AG04450 (cell line): ENCODE results near the gene KIAA0825. TPM values are rescaled to one million over a fixed set of nuclear protein-coding genes. Genes with fewer than 3 reads are reported as not detected.

Experiments
- CTCF ChIA-PET: fragments of 300-600, 350-600 bp; formaldehyde crosslinking; extraction: SDS; loops from one replicate; lab custom pipeline; 2022; ENCODE audit warnings: antibody characterized with exemption, inconsistent platforms; lab: Charles Lee
- POLR2A ChIA-PET: fragments of 350-600 bp; formaldehyde crosslinking; extraction: SDS; loops from one replicate; lab custom pipeline; 2021; ENCODE audit warnings: antibody characterized with exemption, inconsistent platforms; lab: Yijun Ruan, JAX
- DNase-seq: peaks from one replicate; pipeline ENCODE4 v3.0.0-alpha.2; 2011; ENCODE audit warnings: low read depth, low spot score
- H3K27ac ChIP-seq: one replicate; pipeline ENCODE4 v1.5.1; 2012; ENCODE audit warnings: low read depth, low read length, control low read depth
- H3K27me3 ChIP-seq: one replicate; pipeline ENCODE4 v1.6.0; 2012; ENCODE audit warnings: low read length; ENCODE audit not compliant: control insufficient read depth, insufficient read depth
- H3K4me3 ChIP-seq: 2 replicates; pipeline ENCODE4 v1.5.1; 2011; ENCODE audit warnings: mild to moderate bottlenecking, low read depth, low read length, control low read depth
- H3K9me3 ChIP-seq: 2 replicates; pipeline ENCODE4 v1.5.1; 2012; ENCODE audit warnings: low read length; ENCODE audit not compliant: control insufficient read depth, insufficient read depth
- CTCF ChIP-seq: IDR thresholded peaks from 2 replicates; pipeline ENCODE4 v1.5.1; 2011; ENCODE audit warnings: low read depth, low read length, control low read depth, inconsistent platforms
- polyA plus RNA-seq: library from polyadenylated mRNA; depleted of rRNA; stranded (reverse); fragments of >200 nt; gene quantifications from 2 replicates; pipeline ENCODE4 v1.2.3, GENCODE V29; 2011

KIAA0825 gene
- polyA plus RNA-seq, 1 experiment: 2.1 TPM

DNA sequence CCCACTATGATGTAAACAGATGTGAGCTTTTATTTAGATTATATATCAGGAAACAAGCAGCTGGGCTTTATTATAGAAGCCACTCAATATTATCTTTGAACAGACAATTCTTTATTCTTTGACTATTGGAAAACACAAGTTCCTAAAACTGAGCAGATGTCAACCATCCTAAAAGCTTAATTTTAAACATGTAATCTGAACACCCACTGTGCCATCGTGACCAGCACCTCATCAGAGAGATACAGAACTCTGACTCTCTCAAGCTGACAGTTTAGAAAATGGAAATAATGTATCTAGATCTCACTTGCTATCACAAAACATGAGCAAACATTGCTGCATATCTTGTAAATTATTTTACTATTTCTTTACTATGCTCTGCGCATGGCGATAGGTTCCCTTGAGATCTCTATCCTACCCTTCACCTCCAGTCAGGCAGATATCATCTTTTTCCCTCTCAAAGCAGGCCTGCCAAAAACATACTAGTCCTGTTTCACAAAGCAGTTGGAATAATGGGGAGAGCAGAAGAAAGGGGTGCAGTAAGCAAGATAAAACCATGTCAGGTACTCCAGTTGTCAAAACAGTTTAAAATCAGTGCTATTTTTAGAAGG lies 151.0 kb downstream of the KIAA0825 start:
- no peak for TF ChIP-seq CTCF
- H3K9me3 ChIP-seq: no peaks in the 10 kb centered on the region
- H3K27ac ChIP-seq: no peak overlapping the region
- DNase-seq: no peak
- ChIA-PET POLR2A (no interaction called here), CTCF (interaction anchor here (0.8 kb wide), 1 partner anchor 31 kb away, joined by 3 read pairs; no protein-coding TSS in a partner anchor)
- no peaks in the 10 kb centered on the region for H3K27me3 ChIP-seq
- H3K4me3 ChIP-seq: no peak overlapping the region

GRCh38 chr5:94463739-94464138 lies 154.7 kb downstream of the KIAA0825 start:
- CTCF ChIA-PET: no interaction called here

GRCh38 chr5:94461131-94461530 lies 157.3 kb downstream of the KIAA0825 start:
- POLR2A ChIA-PET: no interaction called here
- Histone ChIP-seq H3K27ac (no peak overlapping the region), H3K9me3 (no peaks in the 10 kb centered on the region), H3K4me3 (no peak overlapping the region), H3K27me3 (no peaks in the 10 kb centered on the region)
- CTCF ChIA-PET: interaction anchor here (1.5 kb wide), 1 partner anchor 277 kb away, joined by 8 read pairs; no protein-coding TSS in a partner anchor
- DNase-seq: no peak
- TF ChIP-seq CTCF: no peak

More at GRCh38 chr5:94463739-94464138, 154.7 kb downstream of the KIAA0825 start:
- H3K4me3 ChIP-seq: no peak overlapping the region
- no peak for TF ChIP-seq CTCF
- no peak overlapping the region for H3K27ac ChIP-seq
- POLR2A ChIA-PET: no interaction called here
- H3K27me3 ChIP-seq: no peaks in the 10 kb centered on the region
- H3K9me3 ChIP-seq: no peaks in the 10 kb centered on the region
- DNase-seq: no peak

DNA sequence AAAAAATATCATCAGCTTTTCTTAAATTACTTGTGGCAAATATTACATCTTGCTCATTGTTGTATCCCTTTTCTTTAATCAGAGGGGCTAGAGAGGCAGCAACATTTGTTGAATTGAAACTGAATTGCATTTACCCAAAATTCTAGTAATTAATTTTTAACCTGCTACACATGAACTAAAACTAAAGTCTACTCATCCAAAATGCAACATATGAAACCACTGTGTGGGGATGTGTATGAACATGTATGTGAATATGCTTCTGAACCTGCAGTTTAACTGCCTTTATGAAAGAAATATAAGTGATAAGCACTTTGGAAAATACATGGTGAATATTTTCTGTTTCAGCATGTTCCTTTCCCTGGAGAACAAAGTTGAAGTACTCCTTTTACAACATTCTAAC lies 158.5 kb downstream of the KIAA0825 start:
- no peak for DNase-seq
- POLR2A ChIA-PET: no interaction called here
- CTCF ChIA-PET: no interaction called here
- Histone ChIP-seq H3K27ac (no peak overlapping the region), H3K27me3 (no peaks in the 10 kb centered on the region), H3K4me3 (no peak overlapping the region), H3K9me3 (no peaks in the 10 kb centered on the region)
- no peak for TF ChIP-seq CTCF

GRCh38 chr5:94457788-94458187 lies 160.6 kb downstream of the KIAA0825 start:
- H3K9me3 ChIP-seq: no peaks in the 10 kb centered on the region
- no peak overlapping the region for H3K4me3 ChIP-seq
- H3K27me3 ChIP-seq: no peaks in the 10 kb centered on the region
- no peak for DNase-seq
- TF ChIP-seq CTCF: no peak
- ChIA-PET CTCF (no interaction called here), POLR2A (no interaction called here)
- no peak overlapping the region for H3K27ac ChIP-seq
